H1 (cell line): ENCODE data around the gene MBD4. TPM values are rescaled to one million over a fixed set of nuclear protein-coding genes. Genes with fewer than 3 reads are reported as not detected.

ENCODE experiments used
- CTCF ChIA-PET: fragments of 300-600 bp; sonication (Branson Sonifier 250); formaldehyde crosslinking; loops from one replicate; lab custom pipeline; 2021; ENCODE audit not compliant: partially characterized antibody; lab: Charles Lee
- POLR2A ChIA-PET: fragments of 300-600 bp; sonication (Branson Sonifier 250); formaldehyde crosslinking; loops from one replicate; lab custom pipeline; 2021; ENCODE audit warnings: inconsistent platforms; ENCODE audit not compliant: partially characterized antibody; lab: Charles Lee
- DNase-seq, 2 experiments: peaks; one replicate each; pipeline versions ENCODE4 v3.0.0 to v3.0.0-alpha.2; 2010 to 2022; ENCODE audit warnings: low spot score in 2 of 2, low read depth in 1 of 2, mixed read lengths in 1 of 2
- FAIRE-seq: peaks from 2 replicates; lab custom pipeline; 2011; peaks lifted over from hg19 to GRCh38; lab: Jason Lieb, UNC
- H2AFZ ChIP-seq: 2 replicates; pipeline ENCODE4 v1.8.1; 2012; ENCODE audit warnings: low read length, inconsistent platforms
- H2AK5ac ChIP-seq: 2 replicates; pipeline ENCODE4 v1.6.1; 2013; ENCODE audit warnings: low read depth, low read length
- H2BK120ac ChIP-seq: replicated peaks from 2 replicates; pipeline ENCODE3; 2013; ENCODE audit warnings: low read depth, low read length, inconsistent platforms
- H2BK12ac ChIP-seq: 2 replicates; pipeline ENCODE4 v1.6.1; 2013; ENCODE audit warnings: low read depth, low read length
- H2BK15ac ChIP-seq: 2 replicates; pipeline ENCODE4 v1.6.1; 2013; ENCODE audit warnings: low read length
- H2BK20ac ChIP-seq: 2 replicates; pipeline ENCODE4 v1.6.1; 2013; ENCODE audit warnings: low read length
- H2BK5ac ChIP-seq: 2 replicates; pipeline ENCODE4 v1.6.1; 2013; ENCODE audit warnings: low read depth, low read length
- H3K14ac ChIP-seq: 2 replicates; pipeline ENCODE4 v1.6.1; 2013; ENCODE audit warnings: inconsistent platforms; ENCODE audit not compliant: insufficient read length
- H3K18ac ChIP-seq: 2 replicates; pipeline ENCODE4 v1.6.1; 2013; ENCODE audit warnings: low read length; ENCODE audit errors: extremely low read depth
- H3K23ac ChIP-seq: 2 replicates; pipeline ENCODE4 v1.6.1; 2013; ENCODE audit warnings: inconsistent platforms; ENCODE audit not compliant: insufficient read length
- H3K23me2 ChIP-seq: 2 replicates; pipeline ENCODE4 v1.6.1; 2013; ENCODE audit warnings: low read depth, low read length
- H3K27ac ChIP-seq: 2 replicates; pipeline ENCODE4 v1.6.1; 2011; ENCODE audit warnings: low read depth, low read length, inconsistent platforms
- H3K27me3 ChIP-seq, 4 experiments: replicated peaks in 1 of 4; 1 replicate in 1 of 4; 2 replicates in 3 of 4; pipeline versions ENCODE4 v1.6.1 to v1.8.1; 2011 to 2013; ENCODE audit warnings: low read length in 3 of 4, mild to moderate bottlenecking in 3 of 4, inconsistent platforms in 2 of 4, mixed read lengths in 2 of 4, moderate library complexity in 1 of 4; ENCODE audit not compliant: control insufficient read depth in 3 of 4, insufficient read depth in 3 of 4; ENCODE audit errors: extremely low read depth in 1 of 4
- H3K36me3 ChIP-seq, 4 experiments: 2 replicates each; pipeline versions ENCODE4 v1.6.1 to v1.8.1; 2011 to 2013; ENCODE audit warnings: mild to moderate bottlenecking in 4 of 4, low read length in 3 of 4, moderate library complexity in 2 of 4, control low read depth in 1 of 4, inconsistent platforms in 1 of 4; ENCODE audit not compliant: insufficient read depth in 4 of 4, control insufficient read depth in 2 of 4
- H3K4ac ChIP-seq: replicated peaks from 2 replicates; pipeline ENCODE3; 2013; ENCODE audit warnings: low read length, low read depth, mixed read lengths, inconsistent platforms; ENCODE audit not compliant: insufficient read length
- H3K4me1 ChIP-seq, 4 experiments: replicated peaks in 1 of 4; 1 replicate in 1 of 4; 2 replicates in 3 of 4; pipeline versions ENCODE4 v1.6.1 to v1.8.1; 2011 to 2013; ENCODE audit warnings: low read length in 3 of 4, inconsistent platforms in 2 of 4, mixed read lengths in 1 of 4; ENCODE audit not compliant: insufficient read depth in 4 of 4, control insufficient read depth in 3 of 4
- H3K4me2 ChIP-seq, 2 experiments: 2 replicates each; pipeline versions ENCODE4 v1.6.1 to v1.8.1; 2011 to 2013; ENCODE audit warnings: low read depth in 2 of 2, low read length in 2 of 2, control low read depth in 1 of 2, inconsistent platforms in 1 of 2, mild to moderate bottlenecking in 1 of 2; ENCODE audit not compliant: insufficient read depth in 1 of 2
- H3K4me3 ChIP-seq, 4 experiments: fragments of 200-600, 300-600 bp in 1 of 4; sonication (generic), shearing (Covaris generic), sonication (Bioruptor Twin) in 1 of 4; 2 replicates each; pipeline versions ENCODE4 v1.5.1 to v1.8.1; 2011 to 2016; ENCODE audit warnings: low read length in 4 of 4, low read depth in 3 of 4, control low read depth in 2 of 4, inconsistent platforms in 2 of 4, mild to moderate bottlenecking in 2 of 4, mixed read lengths in 1 of 4, moderate library complexity in 1 of 4; ENCODE audit not compliant: insufficient read depth in 2 of 4; ENCODE audit errors: extremely low read depth in 1 of 4
- H3K56ac ChIP-seq: replicated peaks from 2 replicates; pipeline ENCODE3; 2013; ENCODE audit warnings: low read depth, mild to moderate bottlenecking, mixed read lengths, low read length, inconsistent platforms; ENCODE audit not compliant: insufficient read length
- H3K79me1 ChIP-seq: 2 replicates; pipeline ENCODE4 v1.6.1; 2013; ENCODE audit warnings: low read depth, low read length, control low read depth
- H3K79me2 ChIP-seq, 2 experiments: 2 replicates each; pipeline versions ENCODE4 v1.6.1 to v1.8.1; 2012 to 2013; ENCODE audit warnings: low read length in 2 of 2, mild to moderate bottlenecking in 2 of 2, inconsistent platforms in 1 of 2; ENCODE audit not compliant: insufficient read depth in 2 of 2, control insufficient read depth in 1 of 2
- H3K9ac ChIP-seq, 4 experiments: replicated peaks in 1 of 4; 1 replicate in 1 of 4; 2 replicates in 3 of 4; pipeline versions ENCODE4 v1.6.1 to v1.8.1; 2011 to 2013; ENCODE audit warnings: low read depth in 3 of 4, low read length in 3 of 4, control low read depth in 2 of 4, mild to moderate bottlenecking in 2 of 4, moderate library complexity in 2 of 4, inconsistent platforms in 1 of 4; ENCODE audit errors: extremely low read depth in 1 of 4
- H3K9me3 ChIP-seq, 2 experiments: 2 replicates each; pipeline versions ENCODE4 v1.6.1 to v1.8.1; 2012 to 2013; ENCODE audit warnings: mild to moderate bottlenecking in 2 of 2, moderate library complexity in 2 of 2, control low read depth in 1 of 2, inconsistent platforms in 1 of 2, low read depth in 1 of 2, low read length in 1 of 2, mixed read lengths in 1 of 2; ENCODE audit not compliant: insufficient read depth in 2 of 2
- H4K20me1 ChIP-seq, 2 experiments: replicated peaks in 1 of 2; 2 replicates each; pipeline versions ENCODE3 to v1.8.1; 2011 to 2013; ENCODE audit warnings: inconsistent platforms in 2 of 2, low read length in 2 of 2, mild to moderate bottlenecking in 1 of 2; ENCODE audit not compliant: insufficient read depth in 2 of 2, control insufficient read depth in 1 of 2
- H4K5ac ChIP-seq: 2 replicates; pipeline ENCODE4 v1.6.1; 2013; ENCODE audit warnings: low read length, low read depth, mixed read lengths, inconsistent platforms; ENCODE audit not compliant: insufficient read length
- H4K8ac ChIP-seq: 2 replicates; pipeline ENCODE4 v1.8.0; 2013; ENCODE audit warnings: mild to moderate bottlenecking, moderate library complexity, low read length, inconsistent platforms; ENCODE audit not compliant: insufficient read depth; ENCODE audit errors: extremely low read depth
- H4K91ac ChIP-seq: replicated peaks from 2 replicates; pipeline ENCODE3; 2013; ENCODE audit warnings: low read length, mixed read lengths, inconsistent platforms; ENCODE audit not compliant: insufficient read length
- ATF2 ChIP-seq: IDR thresholded peaks from 2 replicates; pipeline ENCODE4 v1.6.1; 2012; ENCODE audit warnings: low read length, inconsistent platforms
- CBX8 ChIP-seq: fragments of 300-800, 300-1000 bp; sonication (generic); IDR thresholded peaks from 2 replicates; pipeline ENCODE4 v1.7.1; 2016; ENCODE audit warnings: low read depth, low read length, borderline replicate concordance
- HDAC2 ChIP-seq, 2 experiments: fragments of 300-600 bp in 1 of 2; sonication (generic) in 1 of 2; IDR thresholded peaks; 2 replicates each; pipeline ENCODE4 v1.6.1; 2011 to 2012; ENCODE audit warnings: low read depth in 2 of 2, low read length in 2 of 2, mild to moderate bottlenecking in 2 of 2, moderate library complexity in 2 of 2, borderline replicate concordance in 1 of 2, inconsistent platforms in 1 of 2
- RFX5 ChIP-seq: IDR thresholded peaks from 2 replicates; pipeline ENCODE4 v1.6.1; 2011; ENCODE audit warnings: low read depth, low read length, improper control_type of control experiment, borderline replicate concordance
- SAP30 ChIP-seq: fragments of 300-600 bp; sonication (generic); IDR thresholded peaks from 2 replicates; pipeline ENCODE4 v1.7.1; 2012; ENCODE audit warnings: low read length, moderate library complexity, mild to moderate bottlenecking, inconsistent platforms; ENCODE audit not compliant: insufficient read depth, insufficient replicate concordance
- TAF1 ChIP-seq: IDR thresholded peaks from 2 replicates; pipeline ENCODE4 v1.6.1; 2011; ENCODE audit warnings: mild to moderate bottlenecking, low read depth, low read length
- WGBS, 2 experiments: shearing (Covaris generic) in 1 of 2; methylation state at CpG; one replicate each; pipeline versions ENCODE4 v1.1.6 to v1.1.7; 2013 to 2015; ENCODE audit warnings: low lambda C conversion rate in 2 of 2, mixed read lengths in 2 of 2, inconsistent platforms in 1 of 2, low coverage in 1 of 2, missing lambda C conversion rate in 1 of 2; ENCODE audit not compliant: insufficient replicate concordance in 2 of 2, insufficient coverage in 1 of 2, insufficient read length in 1 of 2; ENCODE audit errors: extremely low coverage in 1 of 2, missing lambda C conversion rate in 1 of 2; 5-methylcytosine and 5-hydroxymethylcytosine counted together
- polyA plus RNA-seq, 7 experiments: library from polyadenylated mRNA; depleted of rRNA in 3 of 7; stranded (reverse) in 5 of 7; unstranded in 2 of 7; fragments of >200 nt in 5 of 7; fragments of 200-250 nt in 2 of 7; gene quantifications; 1 replicate in 5 of 7; 2 replicates in 1 of 7; 4 replicates in 1 of 7; pipeline versions ENCODE4 v1.2.1 to v1.2.3, GENCODE V29; 2011 to 2013; ENCODE audit warnings: missing spikeins in 2 of 7, mixed read lengths in 2 of 7
- total RNA-seq: library from RNA; stranded (reverse); fragmentation: NEBNext Ultra II Directional; extraction: Animal tissue kit (Norgen Biotek cat#: 25700); gene quantifications from 2 replicates; pipeline ENCODE4 v1.2.1, GENCODE V29; 2021

The MBD4 gene
- total and polyA plus RNA-seq, 2 of the 8 experiments (the other 6 are each of a cell fraction or from before 2014, with no cell fraction given), result 11.2 to 35.8 TPM

- no peak overlapping the region for H3K18ac ChIP-seq
- FAIRE-seq, result no peak
- H3K9ac ChIP-seq, result no peak overlapping the region
- no peak for DNase-seq
- no peaks in the 10 kb centered on the region for H3K36me3 ChIP-seq
- H3K9me3 ChIP-seq, result no peaks in the 10 kb centered on the region
- 88% methylated on average over 12 of the region's 12 CpGs; no CpG with 5 or more reads in 1 of the 2 experiments for WGBS, 2 experiments
- no peak overlapping the region for H2BK5ac ChIP-seq
- no peak overlapping the region for H3K23ac ChIP-seq
- no peak overlapping the region; the same call in 1 of the 2 replicates for H2BK15ac ChIP-seq
- H2AK5ac ChIP-seq, result no peak overlapping the region
- peaks cover 0 to 5% (median 0%) of the 10 kb centered on the region in 4 experiments; a peak in 2 of 7 replicates for H3K27me3 ChIP-seq
- no peaks in the 10 kb centered on the region for H4K20me1 ChIP-seq
- no peaks in the 10 kb centered on the region for H3K79me2 ChIP-seq
- H4K5ac ChIP-seq, result no peak overlapping the region
- CTCF ChIA-PET, result interaction anchor here (1.1 to 2.3 kb wide), 6 partner anchors 12 to 252 kb away, joined by 3 to 9 read pairs (median 5); no protein-coding TSS in a partner anchor
- no peak overlapping the region for H4K8ac ChIP-seq
- H3K56ac ChIP-seq, result no peak overlapping the region
- H3K14ac ChIP-seq, result no peak overlapping the region
- TF ChIP-seq CBX8 (no peak), HDAC2 (IDR thresholded peaks at IDR 0.05; ENCODE audit: borderline replicate concordance in 1 of 2, low read depth in 2 of 2, low read length in 2 of 2) (no peak), ATF2 (no peak), SAP30 (no peak), TAF1 (no peak), RFX5 (no peak)
- H3K4me1 ChIP-seq, result peaks cover 0 to 11% (median 9%) of the 10 kb centered on the region in 4 experiments; a peak in 6 of 7 replicates
- no peaks in the 10 kb centered on the region; the same call in 1 of the 2 replicates for H3K23me2 ChIP-seq
- no peaks in the 10 kb centered on the region for H3K79me1 ChIP-seq
- H3K4me3 ChIP-seq, result no peak overlapping the region
- no peak overlapping the region for H2AFZ ChIP-seq
- no peak overlapping the region for H4K91ac ChIP-seq
- no peak overlapping the region for H3K4me2 ChIP-seq
- no peak overlapping the region for H3K4ac ChIP-seq
- no peak overlapping the region for H2BK120ac ChIP-seq
- H3K27ac ChIP-seq, result no peak overlapping the region
- H2BK12ac ChIP-seq, result no peak overlapping the region
- POLR2A ChIA-PET, result interaction anchor here (0.7 kb wide), 1 partner anchor 8 kb away, joined by 3 read pairs; no protein-coding TSS in a partner anchor
- no peak overlapping the region for H2BK20ac ChIP-seq
Observed at GRCh38 chr3:129421236-129421883, 18.4 kb downstream of the MBD4 start.
